Choroid plexus epithelial cell (primary cell): Measurements from ENCODE around the gene ACYP1.

Experiments used
- DNase-seq: peaks from one replicate; pipeline ENCODE4 v3.0.0-alpha.2; 2010; ENCODE audit warnings: low read depth
- H3K4me3 ChIP-seq: 2 replicates; pipeline ENCODE4 v1.5.1; 2011; ENCODE audit warnings: low read depth, mild to moderate bottlenecking, control low read depth, low read length, moderate library complexity
- CTCF ChIP-seq: conservative IDR thresholded peaks from 2 replicates; pipeline ENCODE4 v1.5.1; 2011; ENCODE audit warnings: low read depth, mild to moderate bottlenecking, control low read depth, inconsistent platforms, low read length, moderate library complexity

Gene ACYP1

GRCh38 chr14:75044752-75045151, 19.1 kb downstream of the ACYP1 start:
- TF ChIP-seq CTCF = no peak
- no peak for DNase-seq
- H3K4me3 ChIP-seq = no peak overlapping the region

- DNase-seq = peak; percentile 82
- no peak for TF ChIP-seq CTCF
- no peak overlapping the region for H3K4me3 ChIP-seq
Observed at GRCh38 chr14:75044322-75044721, 19.5 kb downstream of the ACYP1 start.

- H3K4me3 ChIP-seq = no peak overlapping the region
- TF ChIP-seq CTCF = no peak
- DNase-seq = no peak
Observed at GRCh38 chr14:75042035-75042434, 21.8 kb downstream of the ACYP1 start.

- H3K4me3 ChIP-seq = no peak overlapping the region
- no peak for DNase-seq
- TF ChIP-seq CTCF = no peak
Observed at GRCh38 chr14:75041613-75042012, 22.2 kb downstream of the ACYP1 start.

- TF ChIP-seq CTCF = no peak
- no peak overlapping the region for H3K4me3 ChIP-seq
- no peak for DNase-seq
Observed at GRCh38 chr14:75040959-75041358, 22.9 kb downstream of the ACYP1 start.

- no peak overlapping the region for H3K4me3 ChIP-seq
- no peak for TF ChIP-seq CTCF
- DNase-seq = no peak
Observed at GRCh38 chr14:75040507-75040906, 23.3 kb downstream of the ACYP1 start.

GRCh38 chr14:75032939-75033338, 30.9 kb downstream of the ACYP1 start:
- no peak for DNase-seq
- no peak for TF ChIP-seq CTCF
- no peak overlapping the region for H3K4me3 ChIP-seq
